Stimulated activated CD4-positive, alpha-beta T cell treated with anti-CD3 and anti-CD28 coated beads, Interleukin-1b, Interleukin-23, amount 100 ng/mL, for 48 hours (primary cell): ENCODE data around the gene PTPRD.
"Not testable (repeated sequence)": the region's sequence is repeated elsewhere in the genome, so short reads cannot be mapped to it uniquely, and the experiment has no call there.

Experiments used
- DNase-seq: peaks from one replicate; pipeline ENCODE4 v3.0.0-alpha.2; 2020

Gene PTPRD

GRCh38 chr9:9099646-9100045 is 1513.2 kb downstream of the PTPRD start:
- DNase-seq, result no peak

DNA sequence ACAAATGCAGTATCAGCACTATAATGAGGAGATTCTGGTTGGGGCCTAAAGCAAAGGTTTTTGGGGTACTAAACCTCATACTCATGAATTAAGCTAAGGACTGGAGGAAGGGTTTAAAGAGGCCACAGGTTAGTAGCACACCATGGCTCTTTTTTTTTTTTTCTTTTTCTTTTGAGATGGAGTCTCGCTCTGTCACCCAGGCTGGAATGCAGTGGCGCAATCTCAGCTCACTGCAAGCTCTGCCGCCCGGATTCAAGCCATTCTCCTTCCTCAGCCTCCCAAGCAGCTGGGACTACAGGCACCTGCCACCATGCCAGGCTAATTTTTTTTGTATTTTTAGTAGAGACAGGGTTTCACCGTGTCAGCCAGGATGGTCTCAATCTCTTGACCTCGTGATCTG is 1515.5 kb downstream of the PTPRD start:
- not testable (repeated sequence) for DNase-seq

DNA sequence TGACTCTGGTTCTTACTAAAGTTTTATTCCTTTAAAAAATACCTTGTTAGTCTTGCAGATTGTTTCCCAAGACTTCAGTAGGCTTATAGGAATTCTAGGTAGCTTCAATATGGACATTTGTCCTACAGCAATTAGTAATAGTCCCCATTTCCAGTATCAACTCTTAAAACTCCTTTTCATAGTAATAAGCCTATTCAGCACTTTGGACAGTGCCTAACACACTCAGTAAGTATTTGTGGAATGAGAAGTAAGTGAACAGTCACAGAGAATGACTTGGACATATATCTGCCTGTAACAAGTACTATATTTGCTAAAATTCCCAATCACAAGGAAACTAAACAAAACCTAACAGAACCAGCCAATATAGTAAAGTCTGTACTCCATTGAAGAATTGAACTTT is 1521.4 kb downstream of the PTPRD start:
- no peak for DNase-seq

DNA sequence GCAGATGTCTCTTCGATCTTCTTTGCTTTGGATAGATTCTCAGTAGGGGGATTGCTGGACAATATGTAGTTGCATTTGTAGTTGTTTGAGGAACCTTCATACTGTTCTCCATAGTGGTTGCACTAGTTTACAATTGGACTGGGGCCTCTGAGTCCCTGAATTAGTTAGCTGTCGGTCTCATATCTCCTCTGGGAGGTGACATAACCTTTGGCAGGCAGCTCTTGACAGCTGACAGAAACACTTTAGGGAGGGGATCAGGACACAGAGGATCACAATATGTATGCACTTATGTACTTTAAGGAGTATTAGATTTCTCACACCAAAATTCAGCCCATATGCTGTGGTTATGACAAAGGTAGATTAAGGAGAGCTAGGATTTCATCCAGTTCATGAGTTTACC is 1533.3 kb downstream of the PTPRD start:
- DNase-seq, result no peak

- DNase-seq, result no peak
These were observed 1534.5 kb downstream of the PTPRD start for GRCh38 chr9:9078301-9078700.

- DNase-seq, result no peak
These were observed 1551.2 kb downstream of the PTPRD start for GRCh38 chr9:9061627-9062026.

DNA sequence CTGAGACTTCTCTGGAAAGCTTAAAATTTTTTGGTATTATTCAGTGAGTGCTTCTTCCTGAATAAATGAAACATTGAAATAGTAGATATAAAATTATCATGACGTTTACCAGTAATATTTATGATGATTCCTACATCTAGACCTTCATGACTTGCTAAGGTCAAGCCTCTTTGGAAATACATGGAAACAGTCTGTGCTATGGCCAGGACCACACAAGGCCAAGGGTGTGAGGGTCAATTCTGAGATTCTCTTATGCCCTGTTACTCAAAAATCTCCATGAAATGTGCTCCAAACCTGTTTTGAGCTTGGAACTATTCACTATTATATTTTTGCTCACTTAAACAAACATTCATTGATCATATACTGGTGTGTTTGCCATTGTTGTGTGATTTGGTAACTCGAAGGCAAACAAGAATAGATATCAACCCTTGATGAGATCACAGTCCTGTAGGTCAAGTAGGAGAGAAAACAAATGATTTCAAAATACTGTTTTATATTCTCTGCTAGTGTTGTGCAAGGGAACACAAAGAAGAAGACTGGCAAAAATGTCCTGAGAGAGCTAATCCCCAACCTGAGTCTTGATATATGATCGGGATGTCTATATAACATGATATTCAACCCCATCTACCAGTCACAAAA is 1558.3 kb downstream of the PTPRD start:
- no peak for DNase-seq

- DNase-seq, result no peak
These were observed 1567.2 kb downstream of the PTPRD start for GRCh38 chr9:9045572-9045971.

DNA sequence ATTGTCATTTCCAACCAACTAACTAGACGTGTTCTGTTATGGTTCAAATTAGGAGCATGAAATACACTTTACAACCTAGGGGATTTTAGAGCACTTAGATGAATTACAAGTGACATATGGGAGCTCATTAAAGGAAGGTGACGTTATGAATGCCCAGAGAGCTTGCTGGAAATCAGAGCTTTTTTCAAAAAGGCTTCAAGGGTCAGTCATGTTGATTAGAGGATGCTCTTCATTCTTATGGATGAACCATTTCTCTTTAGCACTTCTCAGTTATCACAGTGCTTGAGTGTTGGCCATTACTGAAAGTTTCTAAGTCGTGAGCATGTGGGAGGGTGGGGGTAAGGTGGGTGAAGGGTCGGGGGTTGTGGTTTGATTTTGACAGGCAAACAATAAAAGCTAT is 1567.7 kb downstream of the PTPRD start:
- no peak for DNase-seq

- DNase-seq, result not testable (repeated sequence)
These were observed 1569.0 kb downstream of the PTPRD start for GRCh38 chr9:9043788-9044187.

DNA sequence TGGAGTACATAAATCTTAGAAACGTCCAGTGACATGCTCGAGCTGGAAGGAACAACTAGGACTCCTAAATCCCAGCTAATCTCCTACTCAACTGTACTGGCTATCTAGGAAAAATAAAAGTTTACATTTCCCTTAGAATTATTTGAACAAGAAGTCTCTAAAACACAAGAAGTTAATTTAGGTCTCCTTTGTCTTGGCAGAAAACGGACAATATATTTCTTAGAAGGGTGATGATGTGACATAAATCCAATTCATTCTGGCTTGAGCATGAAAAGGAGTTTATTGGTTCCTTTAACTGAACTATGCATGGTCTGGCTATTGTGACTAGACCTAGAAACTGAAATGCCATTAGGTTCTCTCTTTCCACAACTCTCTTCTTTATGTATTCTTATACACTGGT is 1571.0 kb downstream of the PTPRD start:
- no peak for DNase-seq

GRCh38 chr9:9033022-9033421 is 1579.8 kb downstream of the PTPRD start:
- DNase-seq, result no peak

DNA sequence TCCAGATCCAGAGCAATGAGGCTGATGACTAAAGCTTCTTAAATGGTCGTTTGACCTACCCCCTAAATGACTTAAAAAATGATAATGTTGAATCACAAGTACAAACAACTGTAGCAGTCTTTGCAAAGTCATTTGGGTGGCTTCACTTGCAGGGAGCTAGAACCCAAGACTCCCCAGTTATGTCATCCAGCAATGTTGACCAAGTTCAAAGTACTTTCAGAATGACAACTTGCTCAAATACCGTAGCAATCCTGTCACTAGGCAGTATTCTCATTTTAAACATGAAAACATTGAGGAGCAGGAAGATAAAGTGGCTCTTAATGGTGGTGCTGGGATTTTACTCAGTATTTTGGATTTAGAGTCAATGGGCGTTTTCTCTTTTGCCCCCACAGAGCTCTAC is 1596.2 kb downstream of the PTPRD start:
- DNase-seq, result no peak

DNA sequence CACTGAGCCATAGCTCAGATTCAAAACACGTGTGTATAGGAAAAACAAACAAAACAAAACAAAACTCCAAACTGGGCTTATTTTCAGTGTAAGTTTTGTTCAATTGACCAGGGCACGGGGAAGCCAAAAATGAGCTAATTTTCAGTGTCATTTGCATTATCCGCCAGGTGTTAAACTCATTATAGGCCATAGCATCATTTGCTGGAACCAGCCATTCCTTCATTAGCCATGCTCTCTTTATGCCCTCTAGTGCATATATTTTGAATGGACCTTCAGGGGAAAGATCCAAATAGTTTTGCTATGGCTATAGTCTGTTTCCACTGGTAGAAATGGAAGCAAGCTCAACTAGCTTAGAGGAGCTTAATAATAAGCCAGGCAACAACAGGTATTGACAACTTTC is 1608.0 kb downstream of the PTPRD start:
- DNase-seq, result no peak

DNA sequence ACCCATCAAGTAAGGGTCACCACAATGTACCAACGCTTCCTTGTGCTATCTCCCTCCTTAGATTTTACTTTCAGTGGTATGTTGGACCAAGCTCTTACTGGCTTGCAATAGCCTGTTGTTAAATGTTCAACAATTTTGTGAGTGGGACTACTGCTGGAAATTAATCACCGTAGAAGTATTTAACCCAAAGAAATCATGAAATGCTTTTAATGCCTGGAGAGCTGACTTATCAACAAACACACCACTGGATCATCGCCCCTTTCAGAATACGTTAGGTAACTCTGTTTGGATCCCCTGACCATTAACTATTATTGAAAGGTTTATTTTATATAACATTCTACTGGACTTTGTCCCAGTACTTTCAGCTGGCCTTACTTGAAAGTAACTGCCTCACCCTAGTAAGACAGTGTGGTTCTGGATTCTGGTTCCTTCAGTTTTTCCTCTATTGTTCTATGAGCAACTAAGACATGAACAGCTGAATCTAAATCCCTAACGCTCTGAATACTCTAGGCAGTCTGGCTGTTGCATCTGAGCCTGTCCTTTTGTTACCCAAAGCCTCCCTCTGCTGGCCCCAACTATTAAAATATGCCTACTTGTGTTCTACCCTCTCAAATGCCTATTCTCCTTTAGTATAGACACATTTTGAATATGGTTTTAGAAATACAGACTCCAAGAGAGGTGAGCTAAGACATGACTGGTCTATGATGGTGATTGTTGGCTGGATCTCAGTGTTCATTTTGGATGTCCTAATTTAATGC is 1609.8 kb downstream of the PTPRD start:
- DNase-seq, result no peak

GRCh38 chr9:8980496-8981013 is 1632.2 kb downstream of the PTPRD start:
- no peak for DNase-seq

DNA sequence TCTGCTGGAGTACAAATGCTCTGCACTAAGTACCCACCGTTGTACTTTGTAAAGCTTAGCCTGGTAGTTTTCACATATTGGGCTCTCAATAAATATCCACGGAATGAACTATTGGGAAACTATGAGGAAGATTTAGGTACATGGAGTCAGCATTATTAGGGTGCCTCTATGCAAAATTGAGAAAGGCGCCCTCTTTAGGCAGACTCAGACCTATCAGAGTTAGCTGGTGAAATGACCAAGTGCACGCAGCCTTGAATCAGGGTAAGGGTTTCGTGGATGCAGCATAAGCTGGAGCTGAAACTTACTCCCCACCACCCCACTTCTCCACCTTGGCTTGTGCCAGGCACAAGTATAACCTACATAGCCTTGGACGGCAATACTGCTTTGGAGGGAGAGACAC is 1634.5 kb downstream of the PTPRD start:
- no peak for DNase-seq

DNA sequence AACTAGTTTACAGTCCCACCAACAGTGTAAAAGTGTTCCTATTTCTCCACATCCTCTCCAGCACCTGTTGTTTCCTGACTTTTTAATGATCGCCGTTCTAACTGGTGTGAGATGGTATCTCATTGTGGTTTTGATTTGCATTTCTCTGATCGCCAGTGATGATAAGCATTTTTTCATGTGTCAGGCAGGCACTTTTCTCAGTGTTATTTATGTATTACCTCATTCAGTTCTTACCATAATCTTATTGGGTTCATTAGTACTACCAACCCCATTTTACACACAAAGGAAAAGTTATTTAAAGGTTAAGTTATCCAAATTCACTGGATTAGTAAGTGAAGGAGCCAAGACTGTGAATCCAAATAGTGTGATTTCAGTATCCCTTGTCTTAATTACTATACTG is 1644.5 kb downstream of the PTPRD start:
- not testable (repeated sequence) for DNase-seq

DNA sequence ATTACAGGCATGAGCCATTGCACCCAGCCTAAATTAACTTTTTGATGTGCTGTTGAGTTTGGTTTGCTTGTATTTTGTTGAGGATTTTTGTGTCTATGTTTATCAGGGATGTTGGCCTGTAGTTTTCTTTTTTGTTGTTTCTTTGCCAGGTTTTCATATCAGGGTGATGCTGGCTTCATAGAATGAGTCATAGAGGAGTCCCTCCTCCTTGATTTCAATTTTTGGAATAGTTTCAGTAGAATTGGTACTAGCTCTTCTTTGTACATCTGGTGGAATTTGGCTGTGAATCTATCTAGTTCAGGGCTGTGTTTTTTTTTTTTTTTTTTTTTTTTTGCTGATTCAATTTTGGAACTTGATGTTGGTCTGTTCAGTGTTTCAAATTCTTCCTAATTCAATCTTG is 1648.9 kb downstream of the PTPRD start:
- no peak for DNase-seq

- no peak for DNase-seq
These were observed 1650.7 kb downstream of the PTPRD start for GRCh38 chr9:8962084-8962483.

DNA sequence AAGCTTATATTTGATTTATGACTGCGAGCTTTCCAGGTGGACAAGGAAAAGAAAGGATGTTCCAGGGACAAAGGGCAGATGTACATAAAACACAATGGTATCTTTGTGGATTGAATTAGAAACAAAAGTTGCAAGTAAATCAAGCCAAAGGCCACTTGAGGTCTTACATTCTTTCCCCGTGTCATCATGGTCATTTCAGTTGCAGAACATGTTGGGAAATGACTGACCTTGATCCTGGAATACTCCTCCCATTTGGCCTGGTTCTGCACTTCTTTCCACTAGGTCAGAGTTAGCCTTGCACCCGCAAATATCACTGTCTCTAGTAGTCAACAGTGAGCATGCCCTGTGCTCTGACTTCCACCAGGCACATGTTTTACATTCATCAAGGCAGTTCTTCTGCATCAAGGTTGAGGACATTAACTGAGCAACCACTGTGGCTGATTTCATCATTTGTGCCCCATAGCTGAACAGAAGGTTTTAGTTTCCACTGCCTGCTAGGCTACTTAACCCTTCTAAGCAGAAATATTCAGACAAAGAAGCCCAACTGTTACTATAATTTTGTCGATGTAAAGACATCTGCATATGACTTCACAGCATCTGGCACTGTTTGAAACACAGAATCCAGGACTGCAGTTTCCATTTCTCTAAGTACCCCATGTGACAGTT is 1651.5 kb downstream of the PTPRD start:
- no peak for DNase-seq

DNA sequence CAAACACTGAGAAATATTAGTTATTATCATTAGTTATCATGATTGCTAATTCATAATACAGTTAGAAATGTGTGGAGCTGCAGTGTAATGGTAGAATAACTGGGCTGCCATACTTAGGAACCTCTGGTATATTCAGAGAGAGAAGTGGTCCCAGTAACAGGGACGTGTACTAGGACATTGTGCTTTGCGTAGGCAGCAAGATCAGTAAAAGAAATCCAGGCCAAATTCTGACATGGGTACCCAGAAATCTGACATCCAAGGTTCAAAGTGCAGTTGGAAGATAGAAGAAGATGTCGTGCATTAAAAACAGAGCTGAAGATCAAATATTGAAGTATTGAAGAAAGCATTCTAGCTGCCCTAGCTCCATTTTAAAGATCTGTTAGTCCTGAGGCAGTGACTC is 1652.5 kb downstream of the PTPRD start:
- DNase-seq, result no peak

DNA sequence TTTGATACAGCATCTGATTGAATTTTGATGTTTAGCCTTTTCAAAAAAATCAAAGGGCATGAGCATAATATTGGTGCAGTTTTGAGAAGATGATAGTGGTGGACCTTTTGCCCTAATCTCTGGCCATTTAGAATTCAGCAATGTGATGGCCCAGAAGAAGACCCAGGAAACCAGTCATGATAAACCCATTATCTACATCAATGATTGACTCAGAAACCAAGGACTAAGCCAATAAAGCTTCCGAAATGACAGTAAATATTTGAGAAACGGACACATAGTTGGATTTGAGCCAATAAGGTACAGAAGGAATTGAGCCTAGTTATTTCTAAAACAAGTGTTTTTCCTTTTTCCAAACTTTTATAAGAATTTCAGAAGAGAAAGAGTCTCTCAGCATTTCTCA is 1654.4 kb downstream of the PTPRD start:
- no peak for DNase-seq

GRCh38 chr9:8955315-8955714 is 1657.5 kb downstream of the PTPRD start:
- DNase-seq, result no peak
